Caco-2 (cell line): ENCODE results near the gene LATS1. TPM values are rescaled to one million over a fixed set of nuclear protein-coding genes. Genes with fewer than 3 reads are reported as not detected.

Experiments used
- BruUV-seq: library from RNA; stranded (reverse); fragments of 400-500 nt; replicated peaks from 2 replicates; lab custom pipeline; 2021; lab: Mats Ljungman, UMichigan
- CTCF ChIA-PET: fragments of 300-600 bp; sonication (Branson Sonifier 250); formaldehyde crosslinking; loops from one replicate; lab custom pipeline; 2022; ENCODE audit warnings: antibody characterized with exemption; lab: Charles Lee
- POLR2A ChIA-PET: fragments of 300-600 bp; sonication (Branson Sonifier 250); formaldehyde crosslinking; loops from one replicate; lab custom pipeline; 2022; ENCODE audit warnings: antibody characterized with exemption; lab: Charles Lee
- DNase-seq, 2 experiments: peaks; one replicate each; pipeline versions ENCODE4 v3.0.0 to v3.0.0-alpha.2; 2020 to 2022
- H3K27me3 ChIP-seq: replicated peaks from 2 replicates; pipeline ENCODE4 v1.6.0; 2011; ENCODE audit warnings: low read length; ENCODE audit not compliant: control insufficient read depth, insufficient read depth
- H3K36me3 ChIP-seq: 2 replicates; pipeline ENCODE4 v1.5.1; 2011; ENCODE audit warnings: low read length; ENCODE audit not compliant: control insufficient read depth, insufficient read depth
- H3K4me1 ChIP-seq: fragments of 250-450 bp; sonication (Bioruptor Pico); 2 replicates; pipeline ENCODE4 v1.5.1; 2020; ENCODE audit warnings: mild to moderate bottlenecking
- H3K4me3 ChIP-seq: 2 replicates; pipeline ENCODE4 v1.5.1; 2011; ENCODE audit warnings: low read depth, mild to moderate bottlenecking, control low read depth, low read length
- H3K9me3 ChIP-seq: fragments of 250-450 bp; sonication (Bioruptor Pico); 2 replicates; pipeline ENCODE4 v1.5.1; 2020; ENCODE audit warnings: mild to moderate bottlenecking, moderate library complexity
- H3K27ac Mint-ChIP-seq: one replicate; pipeline ENCODE4 v1.8.0; 2022; ENCODE audit warnings: mixed read lengths; ENCODE audit not compliant: unreplicated experiment
- H3K27me3 Mint-ChIP-seq: one replicate; pipeline ENCODE4 v1.8.0; 2022; ENCODE audit warnings: mixed read lengths; ENCODE audit not compliant: insufficient read depth, unreplicated experiment
- H3K36me3 Mint-ChIP-seq: one replicate; pipeline ENCODE4 v1.8.0; 2022; ENCODE audit warnings: mild to moderate bottlenecking, mixed read lengths; ENCODE audit not compliant: insufficient read depth, unreplicated experiment
- H3K4me1 Mint-ChIP-seq: one replicate; pipeline ENCODE4 v1.8.0; 2022; ENCODE audit warnings: low read depth, mixed read lengths; ENCODE audit not compliant: unreplicated experiment
- H3K4me3 Mint-ChIP-seq: one replicate; pipeline ENCODE4 v1.8.0; 2022; ENCODE audit warnings: mild to moderate bottlenecking, moderate library complexity, mixed read lengths; ENCODE audit not compliant: unreplicated experiment
- H3K9me3 Mint-ChIP-seq: one replicate; pipeline ENCODE4 v1.8.0; 2022; ENCODE audit warnings: mixed read lengths; ENCODE audit not compliant: unreplicated experiment
- intact Hi-C: fragments of 100-400 bp; cut with micrococcal nuclease; formaldehyde crosslinking; loops from one replicate; pipeline ENCODE4 v1.10.0; 2022; ENCODE audit not compliant: unreplicated experiment
- total RNA-seq: library from RNA; stranded (reverse); gene quantifications from 2 replicates; pipeline ENCODE4 v1.2.3, GENCODE V29; 2022
- TF ChIP-seq, protein P1 (sequence below), 2 experiments: fragments of 200-600 bp in 1 of 2; IDR thresholded peaks; 1 replicate in 1 of 2; 2 replicates in 1 of 2; pipeline versions ENCODE4 v1.5.1 to v1.8.0; 2011 to 2022; ENCODE audit warnings: antibody characterized with exemption in 1 of 2, control low read depth in 1 of 2, inconsistent platforms in 1 of 2, low read depth in 1 of 2, low read length in 1 of 2, mild to moderate bottlenecking in 1 of 2, moderate library complexity in 1 of 2; ENCODE audit not compliant: insufficient read depth in 1 of 2, severe bottlenecking in 1 of 2, unreplicated experiment in 1 of 2

The LATS1 gene
- total RNA-seq, 1 experiment from 2014 or later: 28.7 TPM

DNA sequence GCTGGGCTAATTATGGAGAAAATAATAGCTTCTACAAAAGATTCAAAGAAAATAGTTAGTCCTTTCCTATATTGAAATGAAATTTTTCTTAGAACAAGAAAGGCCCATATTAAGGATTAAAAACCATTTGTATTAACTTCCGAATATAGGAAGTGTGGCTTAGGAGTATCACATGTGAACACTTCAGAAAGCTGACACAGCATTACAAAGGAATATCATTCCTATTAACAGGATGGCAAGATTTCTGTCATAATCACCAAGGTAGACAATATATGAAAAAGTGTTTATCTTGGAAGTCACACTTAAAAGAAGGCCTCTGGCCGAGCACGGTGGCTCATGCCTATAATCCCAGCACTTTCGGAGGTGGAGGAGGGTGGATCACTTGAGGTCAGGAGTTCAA lies 5.4 kb upstream of the LATS1 start:
- peaks cover 40% of the 10 kb centered on the region for H3K36me3 Mint-ChIP-seq
- Histone ChIP-seq H3K9me3 (no peaks in the 10 kb centered on the region), H3K27me3 (no peaks in the 10 kb centered on the region), H3K4me3 (no peak overlapping the region), H3K4me1 (peaks cover 5% of the 10 kb centered on the region), H3K36me3 (no peaks in the 10 kb centered on the region)
- no peak for DNase-seq
- no peak overlapping the region for H3K4me3 Mint-ChIP-seq
- TF ChIP-seq, protein P1, sequence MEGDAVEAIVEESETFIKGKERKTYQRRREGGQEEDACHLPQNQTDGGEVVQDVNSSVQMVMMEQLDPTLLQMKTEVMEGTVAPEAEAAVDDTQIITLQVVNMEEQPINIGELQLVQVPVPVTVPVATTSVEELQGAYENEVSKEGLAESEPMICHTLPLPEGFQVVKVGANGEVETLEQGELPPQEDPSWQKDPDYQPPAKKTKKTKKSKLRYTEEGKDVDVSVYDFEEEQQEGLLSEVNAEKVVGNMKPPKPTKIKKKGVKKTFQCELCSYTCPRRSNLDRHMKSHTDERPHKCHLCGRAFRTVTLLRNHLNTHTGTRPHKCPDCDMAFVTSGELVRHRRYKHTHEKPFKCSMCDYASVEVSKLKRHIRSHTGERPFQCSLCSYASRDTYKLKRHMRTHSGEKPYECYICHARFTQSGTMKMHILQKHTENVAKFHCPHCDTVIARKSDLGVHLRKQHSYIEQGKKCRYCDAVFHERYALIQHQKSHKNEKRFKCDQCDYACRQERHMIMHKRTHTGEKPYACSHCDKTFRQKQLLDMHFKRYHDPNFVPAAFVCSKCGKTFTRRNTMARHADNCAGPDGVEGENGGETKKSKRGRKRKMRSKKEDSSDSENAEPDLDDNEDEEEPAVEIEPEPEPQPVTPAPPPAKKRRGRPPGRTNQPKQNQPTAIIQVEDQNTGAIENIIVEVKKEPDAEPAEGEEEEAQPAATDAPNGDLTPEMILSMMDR (IDR thresholded peaks at IDR 0.05; ENCODE audit: insufficient read depth in 1 of 2, low read depth in 1 of 2, low read length in 1 of 2, severe bottlenecking in 1 of 2, unreplicated experiment in 1 of 2): no peak
- H3K4me1 Mint-ChIP-seq: peaks cover 7% of the 10 kb centered on the region
- intact Hi-C loops: loop anchor here (5.0 to 10.0 kb wide), 2 partner anchors 99 to 292 kb away; no protein-coding TSS in a partner anchor
- no peak overlapping the region for H3K27ac Mint-ChIP-seq
- H3K27me3 Mint-ChIP-seq: no peaks in the 10 kb centered on the region
- BruUV-seq: no TSS peak
- ChIA-PET CTCF (interaction anchor here (0.7 to 1.0 kb wide), 3 partner anchors 61 to 112 kb away, joined by 3 read pairs; no protein-coding TSS in a partner anchor), POLR2A (no interaction called here)
- H3K9me3 Mint-ChIP-seq: no peaks in the 10 kb centered on the region

DNA sequence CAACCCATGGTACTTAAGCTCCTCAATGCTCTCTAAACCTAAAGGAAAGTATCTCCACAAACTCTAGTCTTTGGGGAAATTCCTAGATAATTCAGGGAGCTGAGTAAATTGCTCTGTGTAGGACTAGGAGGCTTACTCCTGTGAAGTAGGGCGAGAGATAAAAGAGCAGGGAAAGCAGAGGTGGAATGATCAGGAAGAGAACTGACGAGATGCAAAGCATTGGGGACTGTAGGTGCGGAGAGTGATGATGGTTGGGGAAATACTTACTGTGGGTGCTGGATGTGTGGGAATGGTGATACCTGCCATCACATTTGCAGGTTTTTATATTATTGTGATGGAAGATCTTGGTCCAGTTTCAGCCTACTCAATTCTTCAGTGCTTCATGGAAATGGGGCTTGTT lies 1.6 kb upstream of the LATS1 start:
- Mint-ChIP-seq H3K9me3 (no peaks in the 10 kb centered on the region), H3K27ac (no peak overlapping the region), H3K27me3 (no peaks in the 10 kb centered on the region), H3K4me3 (peak overlapping the region; percentile 93), H3K4me1 (peaks cover 7% of the 10 kb centered on the region), H3K36me3 (peaks cover 31% of the 10 kb centered on the region)
- no peak for DNase-seq
- peak overlapping the region; percentile 94 for H3K4me3 ChIP-seq
- H3K36me3 ChIP-seq: no peaks in the 10 kb centered on the region
- intact Hi-C loops: no loop called here
- ChIA-PET CTCF (no interaction called here), POLR2A (no interaction called here)
- peaks cover 4% of the 10 kb centered on the region for H3K4me1 ChIP-seq
- no peaks in the 10 kb centered on the region for H3K9me3 ChIP-seq
- TF ChIP-seq, protein P1 (IDR thresholded peaks at IDR 0.05; ENCODE audit: insufficient read depth in 1 of 2, low read depth in 1 of 2, low read length in 1 of 2, severe bottlenecking in 1 of 2, unreplicated experiment in 1 of 2): no peak
- no peaks in the 10 kb centered on the region for H3K27me3 ChIP-seq
- no TSS peak for BruUV-seq

DNA sequence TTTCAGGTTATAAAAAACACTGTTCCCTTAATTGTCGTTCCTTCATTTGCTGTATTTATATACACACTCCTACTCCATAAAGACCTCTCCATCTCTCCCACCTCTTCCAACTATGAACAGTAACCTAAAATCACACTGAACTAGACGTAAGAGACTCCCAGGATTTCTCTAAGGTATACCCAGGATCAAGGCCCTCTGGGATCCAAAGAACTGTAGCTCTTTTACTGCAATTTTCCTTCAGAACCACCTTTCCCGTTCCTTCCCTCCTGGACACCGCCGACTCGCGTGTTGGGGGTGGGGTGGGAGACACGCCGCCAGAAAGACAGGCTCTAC lies 680 bp downstream of the LATS1 start:
- Histone ChIP-seq H3K27me3 (no peaks in the 10 kb centered on the region), H3K36me3 (no peaks in the 10 kb centered on the region), H3K4me3 (peak overlapping the region; percentile 94), H3K9me3 (no peaks in the 10 kb centered on the region), H3K4me1 (peaks cover 4% of the 10 kb centered on the region)
- no peaks in the 10 kb centered on the region for H3K27me3 Mint-ChIP-seq
- no peaks in the 10 kb centered on the region for H3K9me3 Mint-ChIP-seq
- H3K27ac Mint-ChIP-seq: peak overlapping the region; percentile 95
- H3K4me3 Mint-ChIP-seq: peak overlapping the region; percentile 93
- POLR2A ChIA-PET: interaction anchor here (0.6 kb wide), 2 partner anchors 151 to 210 kb away, joined by 3 to 4 read pairs; partner anchors contain the start of gene GINM1
- H3K4me1 Mint-ChIP-seq: peaks cover 7% of the 10 kb centered on the region
- DNase-seq: no peak
- intact Hi-C loops: loop anchor here (1.0 kb wide), 1 partner anchor 8 kb away; no protein-coding TSS in a partner anchor
- peaks cover 17% of the 10 kb centered on the region for H3K36me3 Mint-ChIP-seq
- BruUV-seq: no TSS peak
- TF ChIP-seq, protein P1 (IDR thresholded peaks at IDR 0.05; ENCODE audit: insufficient read depth in 1 of 2, low read depth in 1 of 2, low read length in 1 of 2, severe bottlenecking in 1 of 2, unreplicated experiment in 1 of 2): no peak
- CTCF ChIA-PET: interaction anchor here (0.6 kb wide), 1 partner anchor 203 kb away, joined by 3 read pairs; no protein-coding TSS in a partner anchor
